CD4-positive, alpha-beta T cell treated with Interleukin-1 beta for 1 hour (primary cell): Measurements from ENCODE around the gene ZDHHC1.

Experiments used
- DNase-seq, 2 donors: peaks; one replicate each; pipeline ENCODE4 v3.0.0-alpha.2; 2020 to 2022

ZDHHC1 gene

DNA sequence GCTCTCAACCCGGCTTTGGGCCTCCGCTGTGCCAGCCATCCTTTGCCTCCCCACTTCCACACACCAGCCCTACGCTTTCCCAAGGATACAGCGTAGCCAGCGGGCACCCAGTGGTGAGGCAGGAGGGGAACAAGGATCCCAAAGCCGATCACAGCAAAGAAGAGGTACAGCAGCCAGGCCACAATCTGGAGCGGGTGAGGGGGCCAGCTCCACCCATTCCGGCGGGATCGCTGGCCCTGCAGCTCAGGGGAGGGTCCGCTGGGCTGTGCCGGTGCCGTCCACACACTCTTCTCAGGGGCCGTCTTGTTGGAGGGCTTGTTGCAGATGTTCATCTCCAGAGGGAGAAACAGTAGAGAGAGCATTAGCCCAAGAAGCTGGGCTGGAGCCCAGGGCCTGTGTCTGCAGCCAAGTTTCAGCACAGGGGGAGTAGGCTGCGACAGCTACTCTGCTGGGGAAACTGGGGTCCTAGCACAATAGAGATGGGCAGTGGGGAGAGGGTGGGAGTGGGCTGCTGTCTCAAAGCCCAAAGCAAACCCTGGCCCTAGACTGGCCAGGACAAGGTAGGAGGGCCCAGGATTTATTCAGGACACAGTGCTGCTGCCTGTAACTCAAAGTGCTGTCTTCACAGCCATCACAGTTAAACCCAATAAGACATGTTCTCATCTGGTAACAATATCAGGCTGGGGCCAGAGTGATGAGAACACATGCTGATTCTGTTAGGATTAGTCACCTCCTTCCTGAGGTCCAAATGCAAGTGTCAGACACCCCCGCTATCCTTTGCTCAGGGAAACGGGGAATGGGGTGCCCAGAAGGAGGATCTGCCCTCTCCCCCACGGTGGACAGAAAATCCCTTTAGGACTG lies 9.9 kb downstream of the ZDHHC1 start:
- no peak for DNase-seq

DNA sequence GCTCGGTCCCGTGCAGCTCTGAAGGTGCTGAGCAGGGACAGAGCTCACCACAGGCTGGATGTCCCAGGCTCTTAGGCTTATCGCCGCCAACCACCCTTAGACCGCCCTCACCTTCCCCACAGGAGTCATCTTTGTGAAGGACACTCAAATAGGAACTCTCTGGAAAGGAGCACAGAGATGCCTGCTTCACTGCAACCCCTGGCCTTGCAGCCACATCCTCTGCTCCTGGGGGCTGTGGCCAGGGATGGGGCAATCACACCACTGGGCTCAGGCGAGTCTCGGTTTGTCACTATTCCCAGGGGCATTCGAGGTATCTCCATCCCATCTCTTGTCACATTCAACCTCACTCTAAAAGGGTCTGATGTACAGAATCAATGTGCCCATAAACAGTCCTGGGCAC lies 10.9 kb downstream of the ZDHHC1 start:
- DNase-seq, result no peak

DNA sequence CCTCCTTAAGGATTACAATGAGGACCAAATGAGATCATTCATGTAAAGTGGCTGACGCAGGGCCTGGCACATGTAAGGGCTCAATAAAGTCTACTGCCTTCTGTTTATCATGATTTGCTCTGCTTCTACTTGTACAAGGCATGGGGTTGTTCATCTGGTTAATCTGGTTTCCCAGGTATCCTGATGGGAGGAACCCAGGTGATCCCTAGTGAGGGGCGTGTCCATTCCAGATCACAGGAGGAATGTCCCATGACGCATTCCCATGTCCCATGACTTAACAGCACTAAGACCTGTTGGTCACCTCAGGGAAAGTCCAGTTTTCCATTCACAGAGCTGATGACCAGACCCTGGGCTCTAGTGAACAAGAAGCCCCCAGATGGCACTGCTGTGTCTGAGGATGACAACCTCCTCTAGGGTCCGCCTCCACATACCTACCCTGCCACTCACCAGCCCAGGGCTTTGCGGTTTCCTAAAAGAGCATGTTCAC lies 11.5 kb downstream of the ZDHHC1 start:
- DNase-seq, result no peak

DNA sequence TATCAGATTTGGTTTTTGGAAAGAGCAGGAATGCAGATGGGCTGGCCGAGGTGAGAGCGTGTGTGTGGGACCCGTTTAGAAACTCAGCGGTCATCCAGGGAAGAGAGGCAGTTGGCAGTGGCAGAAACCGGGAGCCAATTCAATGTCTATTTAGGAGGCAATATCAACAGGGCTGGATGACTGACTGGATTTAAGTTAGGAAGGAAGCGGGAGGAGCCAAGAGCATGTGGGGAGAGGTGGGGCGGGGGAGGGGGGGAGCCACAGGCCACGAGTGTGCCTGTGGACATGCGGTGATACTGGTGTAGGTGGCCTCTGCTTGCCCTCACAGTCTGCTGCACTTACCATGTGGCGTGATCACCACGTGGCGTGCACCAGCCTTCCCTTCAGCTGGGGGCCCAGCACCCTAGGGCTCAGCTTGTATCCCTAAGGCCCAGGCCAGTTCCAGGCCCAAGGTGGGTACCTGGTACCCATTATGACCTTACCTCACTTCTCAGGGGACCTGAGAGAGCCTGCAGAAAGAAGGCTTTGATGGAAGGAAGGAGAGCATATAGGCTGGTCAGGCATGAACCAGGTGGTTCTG lies 12.2 kb downstream of the ZDHHC1 start:
- DNase-seq, result no peak

DNA sequence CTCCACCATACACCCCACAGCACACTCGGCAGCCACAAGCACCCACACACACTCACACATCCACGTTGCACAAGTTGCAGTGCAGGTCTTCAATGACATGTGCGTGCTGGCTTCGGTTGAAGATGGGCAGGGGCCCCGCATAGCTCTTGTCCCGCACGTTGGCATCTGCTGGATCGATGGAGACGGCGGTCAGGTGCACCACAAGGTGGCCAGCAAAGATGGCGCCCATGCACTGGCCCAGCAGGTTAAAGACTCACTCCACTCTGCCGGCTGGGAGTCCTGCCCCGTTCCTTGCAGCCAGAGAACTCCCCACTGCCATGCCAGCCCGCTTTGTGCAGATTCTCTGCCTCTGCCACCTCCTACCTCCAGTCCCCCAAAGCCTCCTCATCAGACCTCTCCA lies 15.4 kb downstream of the ZDHHC1 start:
- no peak for DNase-seq

DNA sequence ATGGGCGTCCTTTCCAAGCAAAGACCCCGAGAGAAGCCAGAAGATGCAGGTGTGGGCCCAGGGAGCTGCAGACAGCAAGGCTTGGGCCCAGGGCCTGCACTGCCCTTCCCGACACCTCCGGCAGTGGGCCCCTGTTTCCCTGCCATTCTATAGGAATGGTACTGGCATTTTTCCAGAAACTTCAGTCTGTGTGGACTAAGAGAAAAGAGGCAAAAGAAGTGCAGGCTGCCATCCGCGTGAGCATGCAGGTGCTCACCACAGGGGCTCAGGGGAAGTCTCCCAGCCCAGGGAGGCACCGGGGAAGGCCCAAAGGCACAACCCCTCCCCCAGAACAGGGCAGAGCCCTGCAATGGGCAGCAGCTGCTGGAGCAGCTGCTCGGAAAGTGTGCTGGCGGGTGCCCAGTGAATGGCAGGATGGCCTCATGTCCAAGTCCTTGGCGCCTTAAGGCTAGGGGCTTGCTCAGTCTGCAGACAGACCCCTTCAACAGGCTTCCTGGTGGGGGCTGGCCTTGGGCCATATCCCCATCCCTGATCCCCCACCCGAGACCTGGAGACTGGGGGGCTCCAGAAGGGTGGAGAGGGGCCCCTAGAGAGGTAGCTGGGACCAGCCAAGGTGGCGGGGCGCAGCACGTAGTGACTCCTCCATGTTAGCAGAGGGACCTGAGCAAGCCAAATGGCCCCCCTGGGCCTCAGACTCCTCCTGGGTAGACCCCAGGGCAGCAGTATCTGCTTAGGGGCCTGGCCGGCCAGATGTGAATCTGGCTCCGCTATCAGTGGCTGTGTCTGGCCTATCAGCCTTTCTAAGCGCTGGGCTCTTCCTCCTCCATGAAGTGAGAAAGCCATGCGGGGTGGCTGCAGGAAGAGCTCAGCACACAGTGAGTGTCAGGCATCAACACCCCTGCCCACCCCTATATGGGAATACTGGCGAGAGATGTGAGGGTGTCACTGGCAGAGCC lies 16.2 kb downstream of the ZDHHC1 start:
- no peak for DNase-seq

DNA sequence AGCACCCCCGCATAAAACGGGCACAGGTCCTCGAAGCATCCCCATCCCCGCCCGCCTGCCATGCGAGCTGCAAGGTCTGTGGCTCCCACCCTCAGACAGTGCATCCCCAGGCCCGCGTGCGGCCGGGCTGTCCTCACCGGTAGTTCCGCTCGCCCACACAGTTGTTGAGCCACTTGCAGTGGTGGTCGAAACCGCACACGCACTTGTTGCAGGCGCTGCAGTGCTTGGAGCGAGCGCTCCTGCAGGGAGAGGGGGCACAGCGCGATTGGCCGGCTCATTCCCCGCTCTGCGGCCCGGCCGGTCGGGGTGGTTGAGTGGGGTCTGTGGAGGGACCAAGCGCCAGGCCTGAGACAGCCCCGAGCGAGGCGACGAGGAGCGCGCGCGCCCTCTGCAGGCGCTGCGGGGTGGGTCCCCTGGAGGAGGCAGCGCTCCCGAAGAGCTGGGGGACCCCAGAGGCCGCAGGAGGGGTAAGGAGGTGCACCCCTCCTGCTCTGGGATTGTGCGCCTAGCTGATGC lies 17.0 kb downstream of the ZDHHC1 start:
- DNase-seq, result peak; percentile 38

DNA sequence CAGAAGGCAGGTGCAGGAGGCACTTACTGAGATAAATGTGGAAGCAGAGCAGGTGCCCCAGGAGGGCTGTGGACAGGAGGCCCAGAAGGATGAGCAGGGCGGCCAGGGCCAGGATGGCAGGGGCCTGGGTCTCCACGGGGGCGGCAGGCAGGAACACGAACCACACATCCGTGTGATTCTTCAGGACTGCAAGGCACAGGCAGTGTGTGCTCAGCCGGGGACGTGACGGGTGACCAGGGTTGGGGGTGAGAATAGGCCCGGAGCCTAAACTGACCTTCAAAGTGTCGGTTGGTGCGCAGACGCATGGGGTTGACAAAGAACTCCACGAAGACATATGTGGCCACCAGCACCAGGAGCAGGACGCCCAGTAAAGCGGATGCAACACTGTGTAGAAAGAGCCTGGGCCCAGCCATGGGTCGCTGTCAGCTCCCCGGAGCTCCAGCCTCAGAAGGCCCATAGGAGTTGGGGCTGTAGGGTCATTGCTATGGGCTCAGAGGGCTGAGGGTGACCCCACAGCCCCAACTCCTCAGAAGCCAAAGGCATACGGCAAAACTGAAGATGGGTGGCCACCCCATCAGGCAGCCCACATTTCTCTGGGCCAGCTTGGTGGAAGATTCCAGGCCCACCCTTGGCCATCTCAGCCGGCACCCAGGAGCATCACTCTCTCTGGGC lies 17.6 kb downstream of the ZDHHC1 start:
- no peak for DNase-seq

DNA sequence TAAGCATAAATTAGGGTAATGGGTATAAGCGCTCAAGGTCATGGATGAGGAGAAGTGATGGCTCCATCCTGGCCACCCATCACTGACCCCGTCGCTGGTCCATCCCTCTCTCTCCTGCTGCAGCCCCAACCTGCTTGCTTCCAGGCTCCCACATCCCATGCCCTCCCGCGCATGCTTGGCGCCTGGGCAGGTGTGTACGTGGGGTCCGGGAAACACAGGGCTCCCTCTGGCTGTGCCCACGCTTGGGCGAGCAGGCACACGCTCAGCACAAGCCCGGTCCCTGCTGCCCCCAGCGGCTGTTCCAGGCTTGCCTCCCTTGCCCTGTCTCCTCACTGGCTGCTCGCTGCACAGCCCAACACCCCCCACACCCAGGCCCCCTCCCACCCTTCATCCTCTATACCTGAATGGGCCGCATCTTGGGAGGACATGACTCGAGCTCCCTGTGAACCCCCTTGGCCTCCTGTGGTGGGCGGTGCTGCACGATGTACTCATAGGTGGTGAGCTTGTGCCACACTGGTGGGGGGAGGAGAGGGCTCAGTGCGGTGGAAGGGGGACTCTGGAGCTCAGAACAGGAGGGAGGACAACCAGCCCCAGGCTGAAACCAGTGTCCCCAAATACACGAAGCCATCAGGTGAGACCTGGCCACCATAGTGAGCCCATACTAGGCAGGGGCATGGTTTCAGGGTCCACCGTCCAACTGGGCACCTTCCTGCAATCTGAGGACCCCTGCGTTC lies 18.3 kb downstream of the ZDHHC1 start:
- no peak for DNase-seq

DNA sequence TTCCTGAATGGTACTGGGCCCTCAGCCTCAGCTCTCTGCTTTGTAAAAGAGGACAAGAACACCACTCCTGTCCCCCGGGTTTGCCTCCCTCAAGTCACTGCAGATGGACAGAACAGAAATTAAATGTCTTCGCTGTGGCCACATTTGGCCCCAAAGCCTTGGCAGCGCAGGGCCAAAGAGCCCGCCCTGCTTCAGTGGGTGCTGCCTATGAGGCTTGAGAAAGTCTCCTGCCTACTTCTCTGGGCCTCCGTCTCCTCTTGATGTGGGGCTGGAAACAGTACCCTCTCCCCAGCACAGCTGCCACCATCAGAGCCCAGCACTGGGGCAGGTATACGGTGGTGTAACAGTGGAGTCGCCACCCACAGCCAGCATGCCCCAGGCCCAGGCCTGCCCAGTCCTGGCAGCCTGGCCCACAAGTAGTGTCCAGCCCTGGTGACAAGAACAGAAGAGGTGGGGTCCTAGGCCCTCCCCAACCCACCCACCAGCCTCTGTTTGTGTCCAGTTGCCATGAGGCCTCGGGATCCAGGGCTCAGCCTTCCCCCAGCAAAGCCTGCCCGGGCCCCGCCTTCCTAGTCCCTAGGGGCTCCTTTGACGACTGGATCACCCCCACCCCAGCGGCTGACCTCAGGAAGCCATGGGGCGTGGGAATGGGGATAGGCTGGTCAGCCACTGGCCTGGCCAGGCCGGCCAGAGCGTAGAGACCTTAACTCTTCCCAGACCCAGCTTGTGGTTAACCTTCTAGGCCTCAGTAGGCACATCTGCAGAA lies 19.1 kb downstream of the ZDHHC1 start:
- DNase-seq, result no peak

DNA sequence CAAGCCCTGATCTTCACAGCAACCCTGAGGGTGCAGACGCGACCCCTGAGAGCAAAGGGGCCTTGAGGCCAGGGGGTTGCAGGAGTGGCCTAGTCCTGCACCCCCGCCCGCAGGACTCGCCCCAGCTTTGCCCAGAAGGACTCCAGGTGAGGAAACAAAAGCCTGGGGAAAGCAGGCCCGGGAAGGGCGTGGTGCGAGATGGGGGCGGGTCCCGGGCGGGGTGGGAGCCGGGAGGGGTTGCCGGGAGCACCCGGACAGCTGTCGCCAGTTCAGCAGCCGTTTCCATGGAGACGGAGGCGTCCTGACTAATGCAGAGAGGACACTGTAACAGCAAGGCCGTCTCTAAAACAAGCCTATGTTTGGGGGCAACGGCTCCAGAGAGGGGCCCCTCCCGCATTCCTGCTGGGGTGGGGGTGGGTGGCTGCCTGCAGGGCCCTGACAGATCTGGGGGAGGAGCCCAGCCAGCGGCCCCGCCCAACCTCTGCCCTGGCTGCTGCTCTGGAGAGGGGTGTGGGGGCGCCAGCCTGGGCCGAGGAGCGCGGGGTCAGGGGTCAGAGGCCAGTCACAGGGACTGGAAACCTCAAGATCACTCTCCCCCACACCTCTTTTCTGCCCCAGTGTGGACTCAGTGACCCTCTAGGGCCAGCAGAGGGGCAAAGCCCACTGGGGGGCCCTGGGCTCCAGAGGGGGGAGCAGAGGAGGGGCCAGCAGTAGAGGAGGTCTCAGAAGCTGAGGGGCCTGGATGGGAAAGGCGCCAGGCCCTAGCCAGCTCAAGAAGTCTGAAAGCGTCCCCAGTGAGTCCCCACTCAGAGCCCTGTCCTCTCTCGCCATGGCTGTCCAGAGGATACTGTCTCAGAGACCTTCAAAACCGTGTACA lies 19.9 kb downstream of the ZDHHC1 start:
- DNase-seq, result peak in 1 of 2 donors; percentile 43

DNA sequence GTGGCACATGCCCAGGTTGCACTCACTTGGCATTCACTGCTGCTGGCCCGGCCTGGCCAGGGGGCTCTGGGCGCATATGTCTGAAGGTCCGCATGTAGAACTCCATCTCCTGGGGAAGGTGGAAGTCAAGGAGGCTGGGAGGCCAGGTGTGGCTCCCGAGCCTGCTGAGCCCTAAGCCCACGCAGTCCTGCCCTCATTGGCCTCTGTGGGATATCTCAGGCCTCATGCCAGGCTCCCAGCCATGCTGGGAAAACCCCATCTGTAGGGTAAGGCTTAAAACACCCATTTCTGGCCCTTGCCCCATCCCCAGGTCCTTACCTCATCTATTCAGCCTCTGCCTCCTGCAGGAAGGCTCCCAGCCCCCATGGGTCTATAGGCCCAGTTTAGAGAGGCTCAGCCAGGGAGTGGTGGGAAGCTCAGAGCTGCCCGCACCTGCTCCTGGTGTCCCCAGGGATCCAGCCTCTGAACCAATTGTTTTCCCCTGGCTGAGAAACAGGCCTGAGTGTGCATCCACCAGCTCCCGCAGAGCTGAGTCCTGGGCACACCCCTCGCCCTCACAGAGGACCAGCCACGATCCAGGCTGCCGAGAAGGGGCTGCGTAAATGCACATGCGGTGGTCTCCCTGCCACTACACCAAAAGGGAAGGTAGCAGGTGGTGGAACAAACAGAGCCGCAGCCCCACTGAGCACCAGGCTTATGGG lies 20.7 kb downstream of the ZDHHC1 start:
- no peak for DNase-seq

DNA sequence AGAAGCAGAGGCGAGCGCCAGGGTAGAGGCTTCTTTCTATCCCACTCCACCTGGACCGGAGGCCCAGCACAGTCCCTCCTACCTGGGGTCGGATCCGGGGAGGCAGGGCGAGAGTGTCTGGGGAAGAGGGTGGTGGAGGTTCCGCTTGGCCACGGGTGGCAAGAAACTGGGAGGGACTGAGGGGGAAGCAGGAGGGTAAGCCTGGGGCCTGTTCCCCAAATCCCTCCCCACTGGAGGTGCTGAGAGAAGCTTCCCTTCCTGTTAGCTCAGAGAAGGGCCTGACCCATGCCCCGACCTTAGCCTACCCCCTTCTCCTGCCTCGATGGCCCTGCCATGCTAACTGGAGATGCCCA lies 21.2 kb downstream of the ZDHHC1 start:
- no peak for DNase-seq

DNA sequence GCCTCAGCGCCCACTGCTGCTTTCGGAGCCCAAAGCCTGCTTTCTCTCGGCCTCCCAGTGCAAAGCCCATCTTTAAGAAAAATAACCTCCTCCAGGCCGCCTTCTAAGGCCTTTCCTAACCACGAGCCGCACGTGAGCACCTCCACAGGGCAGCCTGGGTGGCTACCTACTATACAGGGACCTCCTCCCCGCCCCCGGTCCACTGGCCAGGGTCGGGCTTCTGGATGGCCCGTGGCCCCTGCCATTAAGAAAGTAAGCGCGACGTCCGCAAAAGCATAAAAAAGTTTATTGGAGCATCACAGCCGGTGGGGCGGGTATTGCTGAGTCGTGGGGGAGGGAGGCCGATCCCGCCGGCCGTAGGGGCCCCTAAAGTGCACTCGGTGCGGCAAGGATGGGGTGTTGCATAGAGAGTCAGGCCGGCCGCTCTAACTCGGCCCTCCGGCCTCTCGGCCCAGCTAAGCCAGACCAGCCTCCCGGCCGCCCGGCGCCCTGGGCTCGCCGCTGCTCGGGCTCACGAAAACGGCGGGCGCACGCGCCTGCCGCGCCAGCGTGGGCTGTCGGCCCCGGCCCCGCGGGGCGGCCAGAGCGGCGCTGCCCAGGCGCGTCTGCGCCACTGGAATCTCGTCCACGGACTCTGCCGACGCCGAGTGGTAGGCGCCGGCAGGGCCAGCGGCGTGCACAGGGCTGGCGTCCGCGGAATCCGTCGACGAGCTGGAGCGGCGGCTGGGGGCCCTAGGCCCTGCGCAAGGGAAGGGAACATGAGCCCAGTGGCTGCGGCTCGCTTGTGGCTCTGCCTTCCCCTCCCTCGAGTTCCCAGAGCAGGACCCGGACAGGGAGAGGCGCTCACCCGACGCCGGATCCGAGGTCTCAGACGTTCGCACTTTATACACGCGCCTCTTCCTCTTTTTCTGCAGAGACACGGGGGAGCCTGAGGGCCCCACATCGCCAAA lies 21.8 kb downstream of the ZDHHC1 start:
- peak in 1 of 2 donors; percentile 59 for DNase-seq

DNA sequence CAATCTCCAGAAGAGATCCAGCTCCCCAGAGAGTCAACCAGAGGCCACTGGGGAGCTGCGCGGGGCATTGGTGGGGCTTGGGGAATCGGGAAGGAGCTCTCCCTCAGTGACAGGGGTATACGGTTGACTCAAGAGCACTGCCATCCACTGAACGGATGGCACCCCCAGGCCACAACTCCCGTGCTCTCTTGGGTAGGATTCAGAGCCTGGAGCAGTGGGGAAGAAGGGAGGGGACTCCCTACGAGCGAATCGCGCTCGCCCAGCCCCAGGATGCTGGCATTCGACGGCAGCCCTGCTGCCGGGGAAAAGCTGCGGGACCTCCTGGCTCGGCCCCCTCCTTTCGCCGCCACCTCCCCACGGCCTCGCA lies 22.5 kb downstream of the ZDHHC1 start:
- no peak for DNase-seq

DNA sequence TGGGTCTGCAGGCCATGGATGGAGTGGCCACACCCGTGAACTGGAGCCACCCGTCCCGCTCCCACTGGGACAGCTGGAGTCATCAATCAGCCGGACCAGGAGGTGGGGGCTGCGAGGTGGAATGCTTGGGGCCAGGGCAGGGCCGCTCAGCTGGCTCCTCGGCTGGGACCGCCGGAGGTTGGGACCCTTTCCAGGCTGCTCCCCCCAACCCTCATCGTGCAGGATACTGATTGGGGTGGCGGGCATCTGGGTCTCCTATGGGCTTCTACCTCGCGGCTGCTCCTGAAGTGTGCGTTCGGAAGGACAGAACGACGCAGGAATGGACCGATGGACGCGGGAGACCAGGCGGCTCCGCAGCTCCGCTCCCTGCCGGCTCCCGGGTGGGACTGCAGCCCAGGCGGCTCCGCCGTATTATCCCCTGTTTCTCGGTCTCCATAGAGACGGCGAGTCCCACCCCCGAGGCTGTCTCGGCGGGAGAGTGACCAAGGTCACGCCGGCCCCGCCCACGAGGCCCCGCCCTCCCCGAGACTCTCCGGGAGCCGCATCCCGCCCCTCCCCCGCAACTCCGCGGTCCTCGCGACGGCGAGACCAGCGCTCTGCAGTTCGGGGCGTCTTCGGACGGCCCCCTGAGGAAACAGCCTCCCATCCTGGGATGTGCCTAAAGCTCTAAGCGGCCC lies 23.0 kb downstream of the ZDHHC1 start, which contains the start of gene TPPP3:
TSS of gene TPPP3 (minus strand) at position 388 of the 677 bp plus-strand sequence. CDS start 2,387 bp downstream, outside the sequence.
- peak; percentile 59 to 84 for DNase-seq

DNA sequence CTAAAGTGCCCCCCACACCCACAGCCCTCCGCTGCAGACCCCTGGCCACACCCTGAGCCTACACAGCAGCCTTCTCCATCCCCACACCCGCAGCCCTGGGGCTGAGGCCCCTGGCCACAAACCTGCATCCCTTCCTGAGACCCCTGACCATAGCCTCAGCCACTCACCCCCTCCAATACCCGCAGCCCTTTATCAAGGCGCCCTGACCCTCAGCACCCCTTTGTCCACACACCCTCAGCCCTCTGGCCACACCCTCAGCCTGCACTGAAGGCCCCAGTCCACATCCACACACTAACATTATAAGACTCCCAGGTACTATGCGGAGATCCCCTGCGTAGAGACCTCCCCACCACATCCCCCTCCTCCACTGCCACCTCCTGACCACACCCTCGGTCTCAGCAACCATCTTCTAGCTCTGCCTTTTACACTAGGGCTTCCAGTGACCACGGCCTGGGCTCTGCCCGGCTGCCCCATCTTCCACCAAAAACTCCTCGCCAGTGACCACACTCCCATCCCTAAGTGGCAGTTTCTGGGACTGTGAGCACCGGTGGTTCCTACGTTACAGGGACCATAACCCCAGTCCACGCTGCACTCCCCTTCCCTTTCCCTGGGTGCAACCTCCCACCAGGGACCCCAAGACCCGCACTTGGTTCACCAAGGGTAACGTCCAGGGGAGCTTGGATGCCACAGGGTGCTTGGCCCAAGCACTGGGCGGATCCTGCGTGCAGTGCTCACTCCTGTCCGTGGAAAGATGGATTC lies 23.8 kb downstream of the ZDHHC1 start:
- DNase-seq, result no peak
